Tibial nerve (tissue), 4 donors: Measurements from ENCODE around the gene KDM1B. TPM values are rescaled to one million over a fixed set of nuclear protein-coding genes. Genes with fewer than 3 reads are reported as not detected.

Experiments
- DNase-seq, 2 donors: peaks; one replicate each; pipeline ENCODE4 v3.0.0-alpha.2; 2019; ENCODE audit warnings: low spot score in 2 of 2
- H3K27ac ChIP-seq, 4 donors: fragments of 200-600 bp; sonication (generic) in 3 of 4; one replicate each; pipeline ENCODE4 v1.5.1; 2017 to 2019; ENCODE audit warnings: mild to moderate bottlenecking in 1 of 4
- H3K27me3 ChIP-seq, 2 donors: fragments of 200-600 bp; sonication (generic) in 1 of 2; one replicate each; pipeline versions ENCODE4 v1.5.1 to v1.6.0; 2017 to 2019
- H3K36me3 ChIP-seq, 3 donors: fragments of 200-600 bp; sonication (generic); one replicate each; pipeline ENCODE4 v1.5.1; 2018 to 2019
- H3K4me1 ChIP-seq, 4 donors: fragments of 200-600 bp; sonication (generic) in 3 of 4; one replicate each; pipeline ENCODE4 v1.5.1; 2017 to 2019
- H3K4me3 ChIP-seq, 4 donors: fragments of 200-600 bp; sonication (generic) in 3 of 4; one replicate each; pipeline ENCODE4 v1.5.1; 2017 to 2019; ENCODE audit warnings: mild to moderate bottlenecking in 1 of 4, moderate library complexity in 1 of 4
- H3K9me3 ChIP-seq, 4 donors: fragments of 200-600 bp; sonication (generic) in 3 of 4; one replicate each; pipeline ENCODE4 v1.5.1; 2017 to 2019
- CTCF ChIP-seq, 5 experiments: fragments of 200-600 bp in 3 of 5; fragments of 450-650 bp in 2 of 5; sonication (generic) in 3 of 5; IDR thresholded peaks; one replicate each; pipeline ENCODE4 v1.5.1; 2016 to 2019; ENCODE audit warnings: antibody characterized with exemption in 5 of 5, mild to moderate bottlenecking in 3 of 5, moderate library complexity in 2 of 5
- EP300 ChIP-seq, 2 donors: sonication (generic); formaldehyde crosslinking; IDR thresholded peaks; one replicate each; pipeline ENCODE4 v1.6.1; 2017; ENCODE audit warnings: antibody characterized with exemption in 2 of 2, mild to moderate bottlenecking in 1 of 2
- POLR2A ChIP-seq, 2 donors: fragments of 450-650 bp; IDR thresholded peaks; one replicate each; pipeline ENCODE4 v1.6.1; 2017; ENCODE audit warnings: antibody characterized with exemption in 2 of 2, mild to moderate bottlenecking in 2 of 2, moderate library complexity in 2 of 2
- WGBS, 2 donors: methylation state at CpG; one replicate each; pipeline ENCODE4 v1.1.5; 2018; 5-methylcytosine and 5-hydroxymethylcytosine counted together
- small RNA-seq: library from RNA; depleted of rRNA; stranded (forward); fragments of <200 nt; gene quantifications from one replicate; pipeline ENCODE3, GENCODE V24; 2016
- total RNA-seq, 4 donors: library from RNA; depleted of rRNA; stranded (reverse); fragments of >200 nt; gene quantifications; one replicate each; pipeline ENCODE4 v1.1.0, GENCODE V29; 2016

The KDM1B gene
- total RNA-seq, 4 donors from 2014 or later = 9.4 to 16.5 (median 15.2) TPM

GRCh38 chr6:18269717-18270116, 114.5 kb downstream of the KDM1B start:
- TF ChIP-seq POLR2A (IDR thresholded peaks at IDR 0.05) (no peak), EP300 (IDR thresholded peaks at IDR 0.05) (no peak), CTCF (IDR thresholded peaks at IDR 0.05) (no peak)
- Histone ChIP-seq H3K36me3 (no peaks in the 10 kb centered on the region), H3K9me3 (no peaks in the 10 kb centered on the region), H3K4me1 (peaks cover 0 to 4% (median 0%) of the 10 kb centered on the region in 4 donors), H3K27me3 (peaks cover 0 to 1% of the 10 kb centered on the region in 2 donors), H3K27ac (no peak overlapping the region), H3K4me3 (no peak overlapping the region)
- WGBS, 2 donors = 59 to 69% methylated on average over 10 of the region's 10 CpGs
- DNase-seq = no peak

DNA sequence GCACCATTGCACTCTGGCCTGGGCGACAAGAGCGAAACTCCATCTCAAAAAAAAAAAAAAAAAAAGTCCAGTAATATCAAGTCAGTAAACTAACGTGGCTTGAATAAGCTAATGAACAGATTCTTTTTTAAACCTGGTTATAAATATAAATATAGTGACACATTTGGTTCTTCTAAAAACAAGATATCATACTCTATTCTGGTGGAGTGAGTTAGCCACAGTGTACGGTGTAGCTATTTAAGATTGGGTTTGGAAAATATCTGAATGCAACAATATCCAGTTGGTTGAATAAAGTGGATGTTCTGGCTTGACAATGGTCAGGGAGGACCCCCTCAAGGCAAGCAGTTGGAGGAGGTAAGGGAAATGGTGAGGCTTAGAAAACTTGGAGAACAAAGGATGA, 115.0 kb downstream of the KDM1B start:
- WGBS, 2 donors = 89% methylated on average over 4 of the region's 4 CpGs
- Histone ChIP-seq H3K27ac (no peak overlapping the region), H3K36me3 (no peaks in the 10 kb centered on the region), H3K27me3 (peaks cover 0 to 6% of the 10 kb centered on the region in 2 donors), H3K4me1 (peaks cover 0 to under 1% (median 0%) of the 10 kb centered on the region in 4 donors), H3K9me3 (no peaks in the 10 kb centered on the region), H3K4me3 (no peak overlapping the region)
- no peak for TF ChIP-seq POLR2A (IDR thresholded peaks at IDR 0.05)
- DNase-seq = no peak

Small RNA genes lying within 50 kb of the gene (small RNA-seq; reads per million reads assigned to genes)
- gene RF00019 = not detected

Other genes with a start within 250 kb of the KDM1B start
- 10 to 100 TPM; 31.8 to 71.9 (median 48.0) TPM for gene KIF13A, start 167.8 kb upstream of the KDM1B start, total RNA-seq
- 1 to 10 TPM; 2.0 to 5.0 (median 4.3) TPM for gene NHLRC1, start 32.7 kb upstream of the KDM1B start, total RNA-seq
- gene TPMT, start 345 bp upstream of the KDM1B start, total RNA-seq = 1 to 10 TPM; 3.8 to 9.3 (median 5.4) TPM
- 100 to 1,000 TPM; 112 to 147 (median 123) TPM for gene DEK, start 109.1 kb downstream of the KDM1B start, total RNA-seq
- 10 to 100 TPM in 3 of 4 donors, 1 to 10 TPM in 1; 6.5 to 15.5 (median 13.6) TPM for gene RNF144B, start 231.9 kb downstream of the KDM1B start, total RNA-seq